PC-3 (cell line): Measurements from ENCODE around the gene GTF2A1L. TPM values are rescaled to one million over a fixed set of nuclear protein-coding genes. Genes with fewer than 3 reads are reported as not detected.

ENCODE experiments used
- ATAC-seq: fragments of 200-7000 bp; cut with Tn5 transposase; 2 replicates; pipeline ENCODE4 v1.9.1; 2020; ENCODE audit warnings: mild to moderate bottlenecking, moderate library complexity
- BruUV-seq: library from RNA; stranded (reverse); fragments of 400-500 nt; replicated peaks from 2 replicates; lab custom pipeline; 2021; lab: Mats Ljungman, UMichigan
- CTCF ChIA-PET: fragments of 300-600 bp; sonication (Branson Sonifier 250); formaldehyde crosslinking; loops from one replicate; lab custom pipeline; 2022; ENCODE audit warnings: antibody characterized with exemption; lab: Charles Lee
- POLR2A ChIA-PET: fragments of 300-600 bp; sonication (Branson Sonifier 250); formaldehyde crosslinking; loops from one replicate; lab custom pipeline; 2022; ENCODE audit warnings: antibody characterized with exemption; ENCODE audit not compliant: unreplicated experiment; lab: Charles Lee
- DNase-seq: peaks from one replicate; pipeline ENCODE4 v3.0.0-alpha.2; 2015
- H2AFZ ChIP-seq: fragments of 300-600 bp; sonication (generic); 2 replicates; pipeline ENCODE4 v1.6.0; 2016; ENCODE audit warnings: antibody characterized with exemption, low read length
- H3F3A ChIP-seq: fragments of 300-600 bp; sonication (generic); one replicate; pipeline ENCODE4 v1.6.0; 2017; ENCODE audit warnings: antibody characterized with exemption, low read length, control low read depth, mild to moderate bottlenecking; ENCODE audit not compliant: unreplicated experiment
- H3K27ac ChIP-seq: fragments of 300-600 bp; sonication (generic); 2 replicates; pipeline ENCODE4 v1.5.1; 2016; ENCODE audit warnings: mild to moderate bottlenecking, low read length
- H3K27me3 ChIP-seq: fragments of 300-600 bp; sonication (generic); 2 replicates; pipeline ENCODE4 v1.6.1; 2016; ENCODE audit warnings: low read length, mixed read lengths
- H3K36me3 ChIP-seq: fragments of 300-600 bp; sonication (generic); 2 replicates; pipeline ENCODE4 v1.6.1; 2016; ENCODE audit warnings: low read depth, mixed run types, low read length, mixed read lengths
- H3K4me1 ChIP-seq: fragments of 300-600 bp; sonication (generic); 2 replicates; pipeline ENCODE4 v1.5.1; 2016; ENCODE audit warnings: low read length; ENCODE audit not compliant: insufficient read depth
- H3K4me2 ChIP-seq: fragments of 300-600 bp; sonication (generic); 2 replicates; pipeline ENCODE4 v1.6.0; 2016; ENCODE audit warnings: low read length
- H3K4me3 ChIP-seq: fragments of 300-600 bp; sonication (generic); 2 replicates; pipeline ENCODE4 v1.5.1; 2016; ENCODE audit warnings: mild to moderate bottlenecking, low read length, mixed read lengths
- H3K79me2 ChIP-seq: fragments of 300-600 bp; sonication (generic); 2 replicates; pipeline ENCODE4 v1.6.1; 2017; ENCODE audit warnings: low read length, mixed read lengths
- H3K9ac ChIP-seq: fragments of 300-600 bp; sonication (generic); 2 replicates; pipeline ENCODE4 v1.6.0; 2016; ENCODE audit warnings: mild to moderate bottlenecking, low read length
- H3K9me2 ChIP-seq: fragments of 300-600 bp; sonication (generic); replicated peaks from 2 replicates; pipeline ENCODE4 v1.6.1; 2016; ENCODE audit warnings: mixed run types, low read length, mixed read lengths
- H3K9me3 ChIP-seq: fragments of 300-600 bp; sonication (generic); 2 replicates; pipeline ENCODE4 v1.6.1; 2016; ENCODE audit warnings: low read length, mixed read lengths
- H4K20me1 ChIP-seq: fragments of 300-600 bp; sonication (generic); 2 replicates; pipeline ENCODE4 v1.6.1; 2016; ENCODE audit warnings: low read length, mixed read lengths
- CTCF ChIP-seq: fragments of 300-600 bp; sonication (generic); conservative IDR thresholded peaks from 2 replicates; pipeline ENCODE4 v1.5.1; 2017; ENCODE audit warnings: antibody characterized with exemption, low read depth, mild to moderate bottlenecking, low read length
- EZH2 ChIP-seq: fragments of 300-600 bp; sonication (generic); IDR thresholded peaks from one replicate; pipeline ENCODE4 v1.6.1; 2017; ENCODE audit warnings: antibody characterized with exemption, mild to moderate bottlenecking, low read length; ENCODE audit not compliant: unreplicated experiment
- EZH2phosphoT487 ChIP-seq: fragments of 300-600 bp; sonication (generic); IDR thresholded peaks from 2 replicates; pipeline ENCODE4 v1.6.1; 2018; ENCODE audit warnings: mild to moderate bottlenecking, antibody characterized with exemption, low read length, borderline replicate concordance
- intact Hi-C: fragments of 100-400 bp; cut with micrococcal nuclease; formaldehyde crosslinking; loops from 2 replicates; pipeline ENCODE4 v1.9.0; 2023
- total RNA-seq: library from RNA; depleted of rRNA; stranded (reverse); fragments of >200 nt; gene quantifications from 2 replicates; pipeline ENCODE4 v1.2.3, GENCODE V29; 2014

GTF2A1L gene
- total RNA-seq, 1 experiment from 2014 or later, result not detected

DNA sequence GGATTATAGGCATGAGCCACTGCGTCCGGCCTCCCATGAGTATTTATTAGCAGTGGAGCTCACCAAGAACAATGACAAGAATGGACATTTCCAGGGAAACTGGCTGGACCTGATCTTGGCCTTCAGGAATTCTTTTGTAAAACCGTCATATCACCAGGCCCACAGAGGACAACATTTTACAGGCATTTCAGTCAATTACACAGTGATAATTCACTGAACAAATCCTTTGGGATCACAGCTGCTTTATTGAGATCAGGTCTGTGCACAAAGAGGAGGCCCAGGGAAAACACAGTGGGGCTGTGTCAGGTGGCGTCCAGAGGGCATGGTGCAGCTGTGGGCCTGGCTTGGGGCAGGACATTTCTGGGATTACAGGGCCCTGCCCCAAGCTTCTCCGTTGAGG lies 30.1 kb upstream of the GTF2A1L start:
- no peaks in the 10 kb centered on the region for H3K79me2 ChIP-seq
- H3K4me3 ChIP-seq, result no peak overlapping the region
- no peaks in the 10 kb centered on the region for H3F3A ChIP-seq
- H3K27ac ChIP-seq, result no peak overlapping the region
- no peak overlapping the region for H3K4me2 ChIP-seq
- H3K36me3 ChIP-seq, result no peaks in the 10 kb centered on the region
- no peak for ATAC-seq
- no peak for TF ChIP-seq EZH2phosphoT487
- no peak for TF ChIP-seq CTCF
- TF ChIP-seq EZH2, result no peak
- H2AFZ ChIP-seq, result no peak overlapping the region
- POLR2A ChIA-PET, result no interaction called here
- H3K9me2 ChIP-seq, result no peaks in the 10 kb centered on the region
- H3K9ac ChIP-seq, result no peak overlapping the region
- DNase-seq, result peak; percentile 56
- H4K20me1 ChIP-seq, result no peaks in the 10 kb centered on the region
- intact Hi-C loops, result loop anchor here (5.0 kb wide), 2 partner anchors 55 to 165 kb away; partner anchors contain the start of gene STON1
- no peaks in the 10 kb centered on the region for H3K4me1 ChIP-seq
- H3K9me3 ChIP-seq, result no peaks in the 10 kb centered on the region
- CTCF ChIA-PET, result interaction anchor here (0.5 kb wide), 1 partner anchor 619 kb away, joined by 3 read pairs; no protein-coding TSS in a partner anchor
- no peaks in the 10 kb centered on the region for H3K27me3 ChIP-seq
- BruUV-seq, result no TSS peak

GRCh38 chr2:48587961-48588360 lies 29.7 kb upstream of the GTF2A1L start:
- Histone ChIP-seq H3K4me2 (no peak overlapping the region), H3F3A (no peaks in the 10 kb centered on the region), H4K20me1 (no peaks in the 10 kb centered on the region), H3K79me2 (no peaks in the 10 kb centered on the region), H3K9ac (no peak overlapping the region), H3K4me1 (no peaks in the 10 kb centered on the region), H3K9me3 (no peaks in the 10 kb centered on the region), H3K27me3 (no peaks in the 10 kb centered on the region), H3K4me3 (no peak overlapping the region), H3K27ac (no peak overlapping the region), H3K9me2 (no peaks in the 10 kb centered on the region), H3K36me3 (no peaks in the 10 kb centered on the region), H2AFZ (no peak overlapping the region)
- DNase-seq (no peak), ATAC-seq (no peak)
- CTCF ChIA-PET, result interaction anchor here (1.1 kb wide), 1 partner anchor 57 kb away, joined by 9 read pairs; no protein-coding TSS in a partner anchor
- POLR2A ChIA-PET, result no interaction called here
- TF ChIP-seq EZH2phosphoT487 (no peak), CTCF (no peak), EZH2 (no peak)
- BruUV-seq, result no TSS peak
- intact Hi-C loops, result loop anchor here (5.0 kb wide), 2 partner anchors 56 to 166 kb away; partner anchors contain the start of gene STON1

DNA sequence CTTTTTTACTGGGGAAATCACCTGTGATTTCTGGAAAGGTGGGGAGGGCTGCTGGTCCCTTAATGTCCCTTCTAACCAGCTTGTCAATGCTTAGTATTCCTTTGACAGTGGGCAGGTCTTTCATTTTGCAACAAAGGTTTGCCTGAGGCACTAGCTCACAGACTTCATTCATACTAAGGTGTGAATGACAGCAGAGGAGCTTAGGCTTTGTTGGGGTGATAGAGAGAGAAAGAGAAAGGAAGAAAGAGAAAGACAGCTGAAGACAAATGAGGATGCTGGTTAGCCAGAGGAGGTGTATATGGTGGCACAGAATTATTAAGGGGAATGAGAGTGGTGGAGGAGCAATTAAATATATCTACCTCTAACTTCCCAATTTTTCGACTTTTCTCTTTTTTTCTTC lies 28.9 kb upstream of the GTF2A1L start:
- intact Hi-C loops, result loop anchor here (1.0 to 5.0 kb wide), 4 partner anchors 56 to 166 kb away; partner anchors contain the start of gene STON1
- H3K9ac ChIP-seq, result no peak overlapping the region
- ATAC-seq (no peak; the same call in 1 of the 2 replicates), DNase-seq (no peak)
- ChIA-PET CTCF (interaction anchor here (0.5 to 1.1 kb wide), 2 partner anchors 56 to 57 kb away, joined by 3 to 9 read pairs; no protein-coding TSS in a partner anchor), POLR2A (interaction anchor here (0.5 kb wide), 1 partner anchor 1110 kb away, joined by 4 read pairs; no protein-coding TSS in a partner anchor)
- no peaks in the 10 kb centered on the region for H3K4me1 ChIP-seq
- no peak overlapping the region for H3K4me2 ChIP-seq
- no peaks in the 10 kb centered on the region for H4K20me1 ChIP-seq
- H2AFZ ChIP-seq, result peak overlapping the region; percentile 44; the same call in 1 of the 2 replicates
- no peaks in the 10 kb centered on the region for H3K27me3 ChIP-seq
- H3K9me3 ChIP-seq, result no peaks in the 10 kb centered on the region
- no peaks in the 10 kb centered on the region for H3K79me2 ChIP-seq
- no peaks in the 10 kb centered on the region for H3K36me3 ChIP-seq
- no peak overlapping the region for H3K27ac ChIP-seq
- no peak overlapping the region for H3K4me3 ChIP-seq
- H3K9me2 ChIP-seq, result no peaks in the 10 kb centered on the region
- TF ChIP-seq EZH2phosphoT487 (no peak), EZH2 (no peak), CTCF (no peak)
- no peaks in the 10 kb centered on the region for H3F3A ChIP-seq
- BruUV-seq, result no TSS peak
